Middle frontal gyrus (tissue), 1 donor: Measurements from ENCODE around the gene PLAGL2.
"Not testable (repeated sequence)": the region's sequence is repeated elsewhere in the genome, so short reads cannot be mapped to it uniquely, and the experiment has no call there.

Experiments
- DNase-seq: peaks from one replicate; pipeline ENCODE4 v3.0.0-alpha.2; 2015; ENCODE audit warnings: low spot score; ENCODE audit errors: extremely low spot score

The PLAGL2 gene

DNA sequence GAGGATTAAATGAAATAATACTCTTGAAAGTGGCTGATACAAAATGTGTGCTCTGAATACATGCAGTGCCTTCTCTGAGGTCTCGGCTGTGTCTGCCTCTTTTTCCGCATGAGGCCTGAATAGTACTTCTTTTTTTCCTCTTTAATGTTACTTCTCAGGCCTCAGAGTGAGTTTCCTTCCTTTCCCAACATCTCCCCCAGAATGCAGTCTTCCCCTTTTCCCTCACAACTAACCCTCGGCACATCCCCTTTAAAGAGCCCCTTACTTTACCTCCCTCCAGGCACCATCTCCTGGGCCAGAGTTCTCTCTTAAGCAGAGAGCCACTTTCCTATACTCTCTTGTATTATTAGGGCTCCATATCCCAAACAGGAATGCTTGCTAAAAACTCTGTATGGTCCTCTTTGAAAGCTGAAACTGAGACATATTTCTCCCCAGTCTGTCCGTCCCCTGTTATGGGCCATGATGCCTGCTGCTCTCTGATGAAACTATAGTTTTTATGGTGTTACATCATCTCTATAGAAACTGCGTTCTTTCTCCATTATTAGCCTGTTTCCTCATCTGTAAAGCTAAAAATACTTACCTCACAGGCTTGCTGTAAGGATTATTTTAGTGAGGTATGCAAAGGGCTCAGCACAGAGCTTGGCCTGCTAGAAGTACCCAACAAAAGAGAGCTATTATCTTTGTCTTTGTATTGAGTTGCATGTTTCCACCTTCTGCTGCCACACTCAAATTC is 2.3 kb downstream of the PLAGL2 start:
- DNase-seq: no peak

DNA sequence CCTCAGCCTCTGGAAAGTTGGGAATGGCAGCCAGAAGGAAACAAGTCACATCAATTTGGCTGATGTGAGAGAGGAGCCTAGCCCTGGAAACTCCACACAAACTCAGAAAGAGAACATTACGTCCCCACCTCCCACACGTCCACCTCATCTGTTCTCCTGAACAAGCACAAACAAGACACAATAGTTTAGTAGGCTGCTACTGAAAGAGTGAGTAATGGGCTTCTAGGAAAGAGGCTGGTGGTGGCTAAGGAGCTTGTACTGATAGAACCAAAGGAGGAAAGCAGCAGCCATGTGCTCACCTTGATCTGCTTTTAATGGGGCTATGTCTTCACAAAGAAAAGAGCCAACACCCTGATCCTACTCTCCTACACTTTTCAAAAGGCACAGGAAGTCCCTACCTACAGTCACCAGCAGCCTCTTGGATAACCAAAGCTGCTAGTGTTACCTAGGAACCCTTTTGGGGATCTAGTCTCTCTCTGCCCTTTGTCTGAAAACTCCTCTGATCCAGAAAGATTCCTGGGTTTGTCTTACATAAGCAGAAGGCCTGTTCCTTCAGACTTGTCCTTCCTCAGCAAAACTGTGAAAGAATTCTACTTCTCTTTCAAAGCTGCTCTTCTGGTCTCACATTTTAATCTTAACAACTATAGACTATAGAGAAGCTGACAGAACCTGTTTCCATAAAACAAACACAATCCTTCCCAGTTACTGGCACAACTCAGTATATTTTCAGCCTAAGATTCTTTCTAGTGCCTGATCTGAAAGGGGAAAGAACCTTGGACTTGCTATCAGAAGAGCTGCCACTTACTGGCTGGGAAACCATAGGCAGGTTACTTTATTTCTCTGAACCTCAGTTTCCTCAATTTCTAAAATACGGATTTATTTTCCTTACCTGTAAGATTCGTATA is 3.1 kb downstream of the PLAGL2 start:
- no peak for DNase-seq

DNA sequence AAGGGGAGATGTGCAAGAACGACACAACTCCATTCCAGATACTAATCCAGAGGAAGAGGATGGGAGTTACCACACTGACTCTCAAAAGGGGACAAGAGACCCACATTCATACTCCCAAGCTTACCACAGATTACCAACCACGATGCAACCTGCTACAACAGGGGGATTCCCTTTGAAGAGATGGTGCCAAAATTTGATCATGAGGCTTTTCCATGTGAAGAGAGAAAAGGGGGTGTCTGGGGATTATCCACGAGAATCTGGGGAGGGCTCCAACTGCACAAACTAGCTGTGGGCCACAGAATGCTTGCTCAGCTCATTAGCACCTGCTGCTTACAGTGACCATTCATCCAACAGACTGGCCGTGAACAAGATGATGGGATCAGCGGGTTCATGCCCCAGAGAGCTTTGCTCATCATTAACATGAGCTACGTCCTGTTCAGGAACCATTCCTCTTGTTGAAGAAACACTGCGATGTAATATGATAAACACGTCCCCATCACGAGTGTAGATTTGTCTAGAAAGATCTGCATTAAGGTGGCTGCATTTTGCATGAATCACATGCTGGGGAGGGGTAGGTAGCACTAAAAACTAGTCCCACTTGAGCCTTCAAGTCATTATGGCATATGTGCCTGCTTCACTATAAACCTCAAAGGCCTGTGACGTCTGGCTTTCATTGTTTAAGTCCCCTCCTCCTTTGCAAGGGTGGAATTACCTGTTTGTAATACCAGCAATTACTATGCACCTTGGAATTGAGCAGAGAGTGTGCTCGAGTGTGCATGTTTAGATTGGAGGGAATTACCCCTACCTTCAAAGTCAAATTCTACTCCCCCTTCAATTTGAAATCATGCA is 4.0 kb downstream of the PLAGL2 start:
- no peak for DNase-seq

DNA sequence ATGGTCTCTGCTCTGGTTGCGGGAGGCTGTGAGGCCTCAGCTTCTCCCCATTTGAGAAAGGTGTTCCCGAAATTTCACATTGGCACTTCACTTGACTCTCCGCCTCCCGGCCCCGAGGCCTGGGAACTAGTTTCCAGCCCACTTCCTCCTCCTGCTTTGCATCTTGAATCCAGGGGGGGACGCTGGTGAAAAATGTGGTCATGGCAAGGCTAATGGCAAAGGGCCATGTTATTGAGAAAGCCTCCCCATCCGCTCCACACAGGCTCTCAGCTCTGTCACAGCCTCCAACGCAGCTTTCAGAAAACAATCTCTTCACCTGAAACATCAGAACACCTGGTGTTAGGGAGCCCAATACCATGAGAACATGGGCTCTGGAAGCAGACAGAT is 5.6 kb downstream of the PLAGL2 start:
- DNase-seq: no peak

DNA sequence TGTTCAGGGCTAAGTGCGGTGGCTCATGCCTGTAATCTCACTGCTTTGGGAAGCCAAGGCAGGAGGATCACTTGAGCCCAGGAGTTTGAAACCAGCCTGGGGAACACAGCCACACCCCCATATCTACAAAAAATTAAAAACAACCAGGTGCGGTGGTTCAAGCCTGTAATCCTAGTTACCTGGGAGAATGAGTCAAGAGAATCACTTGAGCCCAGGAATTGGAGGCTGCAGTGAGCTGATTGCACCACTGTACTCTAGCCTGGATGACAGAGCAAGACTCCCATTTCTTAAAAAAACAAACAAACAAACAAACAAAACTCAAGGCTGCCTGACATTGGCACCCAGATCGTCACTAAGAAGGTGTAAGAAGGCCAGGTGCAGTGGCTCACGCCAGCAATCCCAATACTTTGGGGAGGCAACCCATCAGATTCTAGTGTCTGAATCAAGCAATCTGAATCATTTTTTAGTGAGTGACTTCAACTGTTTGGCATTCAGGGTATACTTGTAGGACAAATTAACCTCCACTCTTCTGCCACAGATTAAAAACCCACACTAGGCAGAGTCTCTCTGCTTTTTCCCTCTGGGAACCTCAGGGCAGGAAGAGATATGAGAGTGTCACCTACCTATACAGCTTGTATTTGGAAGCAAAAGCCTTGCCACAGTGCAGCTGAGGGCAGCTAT is 6.1 kb downstream of the PLAGL2 start:
- DNase-seq: no peak

DNA sequence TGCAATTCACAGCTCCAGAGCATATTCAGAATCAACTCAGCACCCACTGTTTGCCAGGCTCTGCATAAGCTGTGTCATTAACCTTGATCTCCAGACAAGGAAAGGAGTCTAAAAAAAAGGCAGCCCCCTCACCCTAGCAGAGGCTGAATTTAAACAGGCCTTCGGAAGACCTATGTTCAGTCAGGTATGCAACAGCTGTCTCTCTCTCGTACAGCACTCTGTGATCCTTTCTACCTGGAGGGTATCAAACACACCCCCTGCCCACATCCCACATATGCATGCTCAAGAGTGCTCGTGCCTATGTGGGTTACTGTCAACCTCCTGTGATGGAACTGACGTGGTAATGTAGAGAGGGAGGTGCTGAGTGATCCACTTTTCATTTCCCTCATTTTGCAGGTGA is 8.5 kb downstream of the PLAGL2 start:
- DNase-seq: no peak

DNA sequence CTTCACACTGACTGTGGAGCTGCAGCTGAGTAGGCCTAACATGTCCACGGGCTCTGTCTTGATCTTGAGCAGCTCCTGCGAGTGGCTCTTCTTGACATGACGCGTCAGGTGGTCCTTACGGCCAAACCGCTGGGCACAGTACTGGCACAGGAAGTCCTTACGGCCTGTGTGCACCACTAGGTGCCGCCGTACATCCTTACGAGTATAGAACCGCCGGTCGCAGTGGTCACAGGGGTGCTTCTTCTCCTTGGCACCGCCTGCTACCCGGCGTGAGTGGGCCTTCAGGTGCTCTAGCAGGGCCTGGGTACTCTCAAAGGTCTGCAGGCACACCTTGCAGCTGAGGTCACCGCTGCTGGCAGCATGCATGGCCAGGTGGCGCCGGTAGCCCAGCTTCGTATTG is 10.4 kb downstream of the PLAGL2 start:
- DNase-seq: not testable (repeated sequence)

DNA sequence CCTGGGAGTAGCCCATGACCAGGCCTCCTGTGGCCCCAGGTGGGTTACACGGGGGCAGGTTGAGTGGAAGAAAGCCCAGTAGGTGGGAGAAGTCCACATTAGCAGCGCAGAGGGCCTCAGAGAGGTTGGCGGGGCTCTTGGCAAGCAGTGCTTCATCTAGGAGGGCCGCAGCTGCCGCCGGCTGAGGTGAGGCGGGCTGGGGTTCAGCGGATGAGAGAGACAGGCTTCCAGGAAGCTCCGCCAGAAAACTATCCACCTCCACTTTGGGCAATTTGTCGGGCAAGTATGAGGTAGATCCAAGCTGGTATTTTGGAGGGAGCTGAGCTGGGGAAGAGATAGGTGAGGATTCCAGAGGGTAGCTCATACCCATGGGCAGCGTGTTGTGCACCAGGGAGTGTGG is 10.9 kb downstream of the PLAGL2 start:
- not testable (repeated sequence) for DNase-seq

DNA sequence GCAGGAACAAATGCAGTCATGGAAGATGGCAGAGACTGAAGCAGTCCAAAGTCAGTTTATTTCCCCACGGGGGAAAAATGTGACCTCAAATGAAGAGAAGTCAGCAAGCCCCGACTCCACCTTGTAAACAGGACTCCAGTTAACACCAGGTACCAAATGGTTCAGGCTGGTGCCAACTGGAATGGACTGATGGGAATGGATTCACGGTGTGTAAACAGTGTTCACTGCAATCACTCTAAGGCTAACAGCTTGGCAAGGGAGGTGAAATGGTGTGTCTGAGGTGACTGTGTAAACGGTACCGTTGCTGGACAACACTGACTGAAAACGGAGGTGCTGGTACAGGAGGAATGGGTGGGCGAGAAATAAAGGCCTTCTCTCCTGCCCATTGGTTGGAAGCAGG is 12.0 kb downstream of the PLAGL2 start:
- no peak for DNase-seq

DNA sequence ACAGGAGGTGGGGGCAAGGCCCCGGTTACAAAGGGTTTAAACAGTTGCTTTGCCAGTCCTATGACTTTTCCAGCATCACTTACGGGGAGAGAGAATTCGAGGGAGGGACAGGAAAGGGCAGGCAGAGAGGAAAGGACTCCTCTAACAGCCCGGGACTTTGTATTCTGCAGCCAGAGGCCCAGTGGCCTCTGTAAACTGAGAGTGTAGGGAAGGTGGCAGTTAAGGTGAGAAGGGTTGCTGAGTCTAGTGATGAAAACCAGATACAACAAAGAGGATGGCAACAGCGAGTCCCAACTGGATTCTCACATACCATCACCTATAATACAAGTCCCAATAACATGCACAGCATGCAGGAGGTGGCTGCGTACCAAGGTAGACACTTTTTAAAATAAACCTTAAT is 13.5 kb downstream of the PLAGL2 start:
- no peak for DNase-seq

DNA sequence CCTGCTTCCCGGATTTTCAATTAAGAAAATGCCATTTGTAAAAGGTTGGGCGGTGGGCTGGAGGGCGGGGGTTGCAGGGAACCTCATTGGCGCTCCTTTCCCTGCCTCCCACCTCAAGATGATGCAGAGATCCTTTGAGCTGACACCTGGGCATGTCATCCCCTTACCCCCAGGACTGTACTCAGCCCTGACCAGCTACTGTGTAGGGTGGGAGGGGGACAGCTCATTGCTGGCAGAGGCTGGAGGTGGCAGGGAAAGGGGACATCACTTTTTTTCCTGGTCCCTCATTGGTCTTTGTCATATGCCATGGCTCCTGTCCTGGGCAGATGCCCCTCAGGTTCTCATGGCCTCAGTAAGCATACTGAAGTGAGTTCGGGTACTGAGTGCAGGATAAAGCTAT is 14.2 kb downstream of the PLAGL2 start:
- not testable (repeated sequence) for DNase-seq

DNA sequence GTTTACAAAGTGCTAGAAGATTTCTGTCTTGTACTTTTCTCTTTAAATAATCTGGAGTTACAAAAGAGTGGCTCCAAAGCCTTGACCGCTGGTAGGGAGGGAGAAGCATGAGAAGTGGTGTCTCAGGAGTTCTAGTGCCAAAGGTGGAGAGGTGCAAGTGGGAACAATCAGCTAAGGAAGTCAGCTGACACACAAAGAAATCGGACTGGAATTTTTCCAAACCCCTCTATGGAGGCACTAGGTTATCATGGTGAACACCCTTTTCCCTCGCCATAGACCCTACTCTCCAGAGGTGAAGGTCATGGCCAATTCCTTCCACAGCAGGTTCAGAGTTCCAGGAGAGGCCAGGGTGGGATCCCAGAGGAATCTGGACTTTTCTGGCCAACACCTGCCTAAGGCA is 14.8 kb downstream of the PLAGL2 start:
- DNase-seq: no peak

DNA sequence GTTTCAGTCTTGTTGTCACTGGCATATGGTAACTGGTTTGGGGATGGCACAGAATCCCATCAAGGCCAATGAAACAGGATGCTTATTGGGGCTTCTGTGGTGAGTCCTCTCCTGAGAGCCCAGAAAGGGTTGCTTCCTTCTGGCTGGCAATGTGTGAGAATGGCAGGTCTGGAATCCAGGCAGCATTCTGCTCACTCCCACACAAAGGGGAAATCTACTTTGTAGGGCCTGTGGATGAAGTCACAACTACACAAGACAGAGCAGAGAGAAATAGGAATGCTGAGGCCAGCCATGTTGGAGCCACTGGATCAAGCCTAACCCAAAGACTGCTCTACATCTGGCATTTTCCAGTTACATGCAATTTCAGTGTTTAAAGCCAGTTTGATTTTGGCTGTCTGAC is 15.7 kb downstream of the PLAGL2 start:
- no peak for DNase-seq

DNA sequence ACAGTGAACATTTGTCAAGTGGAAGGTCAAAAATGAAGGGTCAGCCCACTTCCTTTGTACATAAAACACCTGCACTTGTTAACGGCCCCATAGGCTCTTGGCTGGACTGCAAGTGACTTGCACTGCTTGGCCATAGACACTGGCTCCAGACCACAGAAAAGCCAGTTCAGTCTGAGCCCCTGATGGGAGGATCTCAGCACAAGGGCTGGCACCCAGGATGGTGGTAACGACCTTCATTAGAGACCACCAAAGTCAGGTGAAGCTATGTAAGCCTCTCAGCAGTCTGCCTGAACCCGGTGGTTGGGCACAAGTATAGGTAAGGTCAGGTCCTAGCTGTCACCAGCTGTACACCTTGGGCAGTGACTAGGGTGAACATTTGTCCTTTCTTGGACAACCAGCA is 16.1 kb downstream of the PLAGL2 start:
- no peak for DNase-seq

DNA sequence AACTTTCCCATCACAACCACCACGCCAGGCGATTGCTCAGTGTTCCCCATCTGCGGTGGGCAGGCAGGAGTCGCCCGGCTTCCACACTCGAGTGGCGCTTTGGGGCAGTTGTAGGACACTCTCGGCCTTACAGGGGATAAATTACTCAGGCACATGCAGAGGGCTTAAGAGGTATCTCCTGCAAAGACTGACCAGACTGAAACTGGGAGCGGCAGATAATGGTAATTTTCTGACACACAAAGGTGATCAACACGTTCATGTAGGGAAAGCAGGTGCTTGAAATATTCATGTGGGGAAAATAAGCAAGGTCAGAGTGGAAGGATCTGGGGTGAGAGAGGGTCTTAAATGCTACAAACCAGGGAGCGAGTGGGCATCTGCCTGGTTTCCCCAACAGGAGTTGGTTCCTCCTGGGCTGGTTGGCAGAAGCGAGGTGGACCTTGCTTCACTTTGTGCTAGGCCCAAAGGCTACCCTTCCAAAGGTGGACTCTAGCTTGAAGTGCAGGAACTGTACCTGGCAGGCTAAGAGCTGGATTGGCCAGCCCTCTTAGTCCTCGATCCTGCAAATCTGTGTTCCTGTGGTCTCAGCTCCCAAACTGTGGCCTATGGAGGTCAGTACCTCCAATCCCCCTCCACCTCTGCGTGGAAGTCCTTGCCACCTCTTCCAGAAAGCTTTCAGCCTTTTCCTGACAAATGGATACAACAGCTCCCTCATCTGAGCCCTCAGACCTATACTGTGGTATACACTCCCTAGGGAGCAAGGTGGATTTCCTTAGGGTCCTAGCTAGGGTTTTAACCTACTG is 16.7 kb downstream of the PLAGL2 start:
- DNase-seq: no peak

DNA sequence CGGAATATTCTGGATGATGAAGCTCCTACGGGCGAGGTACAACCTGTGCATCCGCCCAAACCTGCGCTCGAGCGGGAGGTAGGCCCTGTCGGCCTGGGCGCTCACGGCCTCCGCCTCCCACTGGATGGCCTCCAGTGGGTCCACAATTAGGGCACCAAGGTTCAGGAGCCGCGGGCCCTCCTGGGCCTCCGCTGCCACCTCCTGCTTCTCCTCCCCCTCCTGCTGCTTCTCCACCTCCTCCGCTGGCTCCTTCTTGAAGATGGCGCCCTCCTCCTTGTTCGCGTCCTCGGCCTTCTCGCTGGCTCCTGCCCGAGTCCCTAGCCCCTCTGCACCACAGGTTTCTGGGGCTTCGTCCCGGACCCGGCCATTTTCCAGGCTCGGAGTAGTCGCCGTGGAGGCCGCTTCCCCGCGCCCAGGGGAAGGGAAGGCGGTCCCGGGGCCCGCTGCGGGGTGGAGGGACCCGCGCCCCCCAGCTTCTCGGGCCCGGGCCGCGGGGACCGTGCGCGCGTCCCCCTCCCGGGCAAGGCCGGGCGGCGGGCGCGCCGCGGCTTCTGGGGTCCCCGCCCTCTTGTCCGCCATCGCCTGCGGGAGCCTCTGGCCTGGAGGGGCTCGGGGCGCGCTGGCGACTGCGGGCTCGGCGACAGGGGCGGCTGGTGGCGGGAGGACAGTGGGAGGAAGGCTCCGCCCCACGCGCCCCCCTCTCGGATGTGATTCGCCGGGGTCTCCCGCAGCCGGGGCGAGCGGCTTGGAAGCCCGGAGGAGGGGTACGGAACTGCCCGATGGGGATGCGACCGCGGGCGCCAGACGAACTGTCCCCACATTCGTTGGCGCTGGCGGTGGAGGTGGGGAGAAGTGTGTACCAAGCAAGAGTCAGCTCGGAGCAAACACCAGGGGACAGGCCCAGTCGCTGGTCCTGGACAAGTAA is 17.6 kb downstream of the PLAGL2 start:
- DNase-seq: no peak

DNA sequence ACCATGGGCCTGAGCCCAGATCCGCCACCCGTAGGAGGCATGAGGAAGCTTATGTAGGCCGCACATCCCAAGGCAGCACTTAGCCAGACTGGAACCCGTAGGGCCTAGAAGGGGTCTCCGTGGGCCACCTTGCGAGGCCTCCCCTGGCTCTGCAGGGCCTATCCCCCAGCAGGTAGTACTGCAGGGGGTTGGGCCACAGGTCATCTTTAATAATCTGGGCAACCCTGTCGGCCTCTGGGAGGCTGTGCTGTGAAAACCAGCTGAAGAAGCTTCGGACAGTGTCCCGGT is 18.5 kb downstream of the PLAGL2 start:
- no peak for DNase-seq

DNA sequence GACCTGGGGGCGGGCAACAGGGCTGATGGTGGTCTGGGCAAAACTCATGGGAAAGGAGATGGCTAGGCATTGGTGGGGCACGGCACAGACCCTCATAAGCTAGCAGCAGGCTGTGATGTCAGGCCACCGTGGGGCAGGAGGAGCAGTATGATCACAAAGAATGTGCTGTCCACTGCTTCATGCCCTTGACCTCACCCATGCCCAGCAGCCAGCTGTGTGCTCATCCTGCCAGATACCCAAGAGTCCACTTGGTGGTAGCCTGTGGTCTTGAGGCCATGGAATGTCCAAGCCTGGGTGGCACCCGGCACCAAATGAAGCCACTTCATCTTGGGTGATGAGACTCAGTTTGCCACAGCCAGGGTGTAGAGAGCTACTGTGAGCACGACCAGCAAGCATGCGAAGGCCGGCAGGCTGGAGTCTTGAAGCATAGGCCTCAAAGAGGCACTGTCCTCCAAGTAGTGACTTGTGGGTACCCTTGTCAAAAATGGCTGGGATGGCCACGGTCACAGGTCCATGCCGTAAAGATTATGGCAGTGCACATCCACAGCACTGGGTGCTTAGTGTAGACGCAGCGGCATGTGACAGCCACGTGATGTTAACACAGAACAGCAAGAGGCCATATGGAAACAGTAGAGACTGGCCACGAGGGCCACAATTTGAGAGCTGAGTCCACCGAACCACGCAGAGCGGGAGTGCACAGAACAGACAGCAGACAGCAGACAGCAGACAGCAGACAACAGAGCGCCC is 19.0 kb downstream of the PLAGL2 start:
- no peak for DNase-seq

DNA sequence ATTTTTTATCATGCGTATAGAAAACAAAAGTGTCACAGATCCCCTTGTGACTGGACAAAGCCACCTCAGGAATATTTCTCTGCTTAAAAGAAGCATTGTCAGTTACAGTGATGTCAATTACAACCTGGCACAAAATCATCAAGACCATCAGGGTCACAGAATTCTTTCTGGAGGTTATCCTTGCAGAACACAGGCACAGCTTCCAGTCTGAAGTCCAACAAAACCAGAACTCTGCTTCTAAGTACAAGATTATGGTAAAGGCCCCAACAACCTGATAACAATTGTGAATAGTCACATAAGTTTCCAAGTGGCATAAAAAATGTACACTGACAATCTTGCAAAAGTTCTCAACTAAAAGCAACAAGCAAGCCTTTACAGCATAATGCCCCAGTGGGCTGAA is 21.0 kb downstream of the PLAGL2 start:
- DNase-seq: no peak
